GM12872 (cell line): Measurements from ENCODE around the gene MAOA.

Experiments
- TF ChIP-seq, protein P1 (sequence below): IDR thresholded peaks from 3 replicates; pipeline ENCODE4 v1.5.1; 2011; ENCODE audit warnings: low read depth, mild to moderate bottlenecking, low read length, moderate library complexity; ENCODE audit not compliant: insufficient read depth

The MAOA gene

DNA sequence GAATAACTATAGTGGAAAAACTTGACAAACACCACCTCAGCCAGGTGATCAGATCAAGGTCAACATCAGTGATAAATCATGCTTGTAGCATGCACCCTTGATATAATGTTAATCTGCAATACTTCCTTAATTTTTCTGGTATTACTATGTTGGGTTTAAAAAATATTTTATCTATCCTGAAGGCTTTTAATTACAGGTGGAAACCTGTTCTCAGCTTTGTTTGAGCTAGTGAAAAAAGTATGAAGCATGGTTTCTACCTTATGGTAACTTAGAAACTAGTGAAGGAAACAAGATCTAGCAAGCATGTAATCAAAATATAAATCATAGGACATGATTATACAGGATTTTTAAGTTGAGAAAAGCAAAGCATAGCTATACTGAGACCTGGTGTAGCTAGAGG, 26.6 kb downstream of the MAOA start:
- TF ChIP-seq, protein P1, sequence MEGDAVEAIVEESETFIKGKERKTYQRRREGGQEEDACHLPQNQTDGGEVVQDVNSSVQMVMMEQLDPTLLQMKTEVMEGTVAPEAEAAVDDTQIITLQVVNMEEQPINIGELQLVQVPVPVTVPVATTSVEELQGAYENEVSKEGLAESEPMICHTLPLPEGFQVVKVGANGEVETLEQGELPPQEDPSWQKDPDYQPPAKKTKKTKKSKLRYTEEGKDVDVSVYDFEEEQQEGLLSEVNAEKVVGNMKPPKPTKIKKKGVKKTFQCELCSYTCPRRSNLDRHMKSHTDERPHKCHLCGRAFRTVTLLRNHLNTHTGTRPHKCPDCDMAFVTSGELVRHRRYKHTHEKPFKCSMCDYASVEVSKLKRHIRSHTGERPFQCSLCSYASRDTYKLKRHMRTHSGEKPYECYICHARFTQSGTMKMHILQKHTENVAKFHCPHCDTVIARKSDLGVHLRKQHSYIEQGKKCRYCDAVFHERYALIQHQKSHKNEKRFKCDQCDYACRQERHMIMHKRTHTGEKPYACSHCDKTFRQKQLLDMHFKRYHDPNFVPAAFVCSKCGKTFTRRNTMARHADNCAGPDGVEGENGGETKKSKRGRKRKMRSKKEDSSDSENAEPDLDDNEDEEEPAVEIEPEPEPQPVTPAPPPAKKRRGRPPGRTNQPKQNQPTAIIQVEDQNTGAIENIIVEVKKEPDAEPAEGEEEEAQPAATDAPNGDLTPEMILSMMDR, result no peak

DNA sequence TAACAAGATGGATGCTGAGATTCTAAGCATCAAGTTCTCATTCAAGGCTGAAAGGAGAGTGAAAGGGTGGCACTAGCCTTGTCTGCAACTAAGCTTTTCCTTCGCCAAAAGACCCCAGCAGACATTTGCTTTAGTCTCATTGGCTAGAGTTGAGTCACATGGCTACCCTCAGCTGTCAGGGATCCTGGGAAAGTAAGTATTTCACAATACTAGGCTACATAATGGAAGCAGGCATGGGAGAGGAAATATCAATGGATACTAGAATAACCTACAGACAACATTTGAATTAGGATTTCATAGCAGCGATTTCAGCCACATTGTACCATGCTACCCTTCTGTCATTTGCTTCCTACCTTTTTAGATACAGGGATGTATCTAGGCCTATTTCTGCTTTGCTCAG, 29.1 kb downstream of the MAOA start:
- TF ChIP-seq, protein P1, result no peak

DNA sequence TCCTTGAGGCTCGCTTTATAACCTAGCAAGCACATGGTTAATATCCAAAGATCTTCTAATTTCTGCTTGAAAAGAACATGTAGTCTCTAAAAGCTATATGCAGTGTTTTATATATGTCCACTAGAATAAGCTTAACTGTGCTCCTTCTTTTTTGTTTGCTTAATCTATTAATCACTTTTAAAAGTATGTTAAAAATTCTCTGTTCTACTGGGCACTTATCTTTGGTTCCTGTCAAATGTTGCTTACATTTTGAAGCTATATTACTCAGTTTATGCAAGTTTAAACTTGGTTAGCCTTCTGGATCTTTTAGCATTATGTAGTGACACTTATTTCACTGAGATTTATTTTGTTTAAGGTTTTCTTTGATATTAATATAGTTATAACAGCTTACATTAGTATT, 32.5 kb downstream of the MAOA start:
- TF ChIP-seq, protein P1, result no peak

DNA sequence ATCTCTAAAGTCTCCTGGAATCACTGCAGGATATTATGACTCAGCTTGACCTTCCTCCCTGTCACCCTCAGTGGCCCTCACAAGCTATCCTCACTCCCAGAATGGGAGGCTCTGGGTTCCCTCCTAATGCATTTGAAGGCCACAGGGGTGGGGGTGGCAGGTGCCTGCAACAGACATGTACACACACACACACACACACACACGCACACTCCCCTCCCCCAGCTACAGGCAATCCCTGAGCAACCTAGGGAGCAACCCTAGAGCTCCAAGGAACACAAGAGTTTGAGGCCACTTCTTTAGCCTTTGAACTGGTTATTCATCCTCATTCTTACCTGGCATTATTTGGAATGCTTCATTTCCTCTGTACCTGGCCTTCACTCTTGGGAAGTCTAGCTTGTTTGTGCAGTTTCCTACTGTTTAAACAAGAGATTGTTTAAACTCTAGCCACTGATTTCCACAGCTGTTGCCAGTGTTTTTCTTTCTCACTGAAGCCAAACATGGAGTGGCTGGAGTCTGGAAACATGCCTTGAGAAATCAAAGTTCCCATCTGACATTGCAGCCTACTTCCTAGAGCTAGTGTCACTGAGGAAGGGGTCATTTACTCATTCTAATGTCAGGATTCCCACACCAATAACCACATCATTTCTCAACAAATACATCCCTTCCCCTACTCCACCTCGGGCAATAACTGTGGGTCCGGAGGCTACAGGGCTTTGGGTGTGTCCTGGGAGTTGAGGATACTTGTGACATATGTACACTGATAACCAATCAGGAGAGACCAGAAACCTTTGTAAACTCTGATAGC, 37.7 kb downstream of the MAOA start:
- TF ChIP-seq, protein P1, result no peak

DNA sequence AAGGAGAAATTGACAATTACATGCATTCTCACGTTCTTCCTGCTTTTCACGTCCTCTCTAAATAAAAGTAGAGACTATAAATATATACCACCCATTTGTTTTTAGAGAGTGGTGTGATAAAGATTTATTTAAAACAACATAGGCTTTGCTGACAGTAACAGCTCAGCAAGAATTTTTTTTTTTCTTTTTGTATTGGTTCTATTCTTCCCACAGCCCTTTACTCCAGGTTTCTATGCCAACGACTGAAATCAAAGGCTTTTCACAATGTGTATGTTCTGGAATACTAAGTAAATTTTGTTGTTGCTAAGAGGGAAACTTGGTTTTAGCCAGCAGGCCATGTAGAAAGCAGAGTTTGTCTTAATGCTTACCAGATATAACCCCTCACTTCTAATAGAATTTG, 43.4 kb downstream of the MAOA start:
- TF ChIP-seq, protein P1, result no peak

DNA sequence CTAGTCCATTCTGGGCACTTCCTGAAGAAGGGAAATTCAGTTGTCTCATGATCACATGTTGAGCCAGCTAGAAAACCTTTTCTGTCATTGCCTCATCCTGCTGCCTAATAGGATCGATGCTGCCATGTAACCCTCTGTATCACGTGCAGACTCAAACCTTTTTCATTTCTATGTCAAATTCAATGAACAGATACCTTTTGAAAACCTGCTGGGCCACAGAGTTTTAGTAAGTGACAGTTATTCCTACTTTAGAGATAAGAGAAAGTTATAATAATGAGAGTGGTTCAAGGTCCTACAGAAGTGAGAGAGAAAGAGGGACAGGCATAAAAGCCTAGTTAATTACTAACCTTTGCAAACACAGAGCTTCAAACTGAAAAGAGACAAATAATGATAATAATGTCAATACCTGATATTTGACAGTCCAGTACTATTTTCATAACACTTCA, 46.0 kb downstream of the MAOA start:
- TF ChIP-seq, protein P1, result no peak

DNA sequence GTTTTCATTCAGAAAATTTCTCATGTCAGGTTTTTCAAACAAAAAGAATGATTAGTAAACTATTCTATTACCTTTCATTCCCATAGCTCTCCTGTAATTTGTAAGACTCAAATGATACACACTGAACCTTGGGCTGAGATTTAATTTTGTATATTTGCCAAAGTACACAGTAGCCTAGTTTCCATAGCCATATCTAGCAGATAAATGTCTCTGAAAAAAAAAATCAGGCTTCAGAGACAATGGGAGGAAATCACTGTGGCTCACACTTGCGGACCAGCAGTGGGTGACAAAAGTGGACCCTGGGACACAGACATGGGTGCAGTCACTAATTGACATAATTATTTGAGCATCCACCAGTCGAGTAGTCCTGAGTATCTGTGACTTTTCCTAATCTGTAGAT, 46.6 kb downstream of the MAOA start:
- TF ChIP-seq, protein P1, result no peak
